Neuronal stem cell (in vitro differentiated cells): Measurements from ENCODE around the gene WDR12.
"Not testable (repeated sequence)": the region's sequence is repeated elsewhere in the genome, so short reads cannot be mapped to it uniquely, and the experiment has no call there.

ENCODE experiments used
- DNase-seq: peaks from one replicate; pipeline ENCODE4 v3.0.0-alpha.2; 2013; ENCODE audit warnings: low spot score
- H2AFZ ChIP-seq: one replicate; pipeline ENCODE4 v1.6.1; 2013; ENCODE audit warnings: mild to moderate bottlenecking, low read length, inconsistent platforms
- H2AK5ac ChIP-seq: 2 replicates; pipeline ENCODE4 v1.6.1; 2013; ENCODE audit warnings: low read depth, mild to moderate bottlenecking, inconsistent platforms, low read length, moderate library complexity, mixed read lengths
- H2BK120ac ChIP-seq: 2 replicates; pipeline ENCODE4 v1.6.1; 2013; ENCODE audit warnings: low read depth, mild to moderate bottlenecking, inconsistent platforms, low read length, moderate library complexity, mixed read lengths
- H2BK12ac ChIP-seq: one replicate; pipeline ENCODE4 v1.6.1; 2013; ENCODE audit warnings: low read length, inconsistent platforms
- H2BK15ac ChIP-seq: 2 replicates; pipeline ENCODE4 v1.6.1; 2013; ENCODE audit warnings: mild to moderate bottlenecking, low read length, inconsistent platforms, mixed read lengths
- H2BK5ac ChIP-seq: one replicate; pipeline ENCODE4 v1.6.1; 2013; ENCODE audit warnings: inconsistent platforms, mild to moderate bottlenecking, low read length, moderate library complexity
- H3K14ac ChIP-seq: one replicate; pipeline ENCODE4 v1.6.1; 2013; ENCODE audit warnings: low read length, inconsistent platforms
- H3K18ac ChIP-seq: 2 replicates; pipeline ENCODE4 v1.6.1; 2013; ENCODE audit warnings: low read length, inconsistent platforms
- H3K23ac ChIP-seq: 2 replicates; pipeline ENCODE4 v1.6.1; 2013; ENCODE audit warnings: low read depth, mild to moderate bottlenecking, mixed read lengths, low read length, inconsistent platforms; ENCODE audit not compliant: poor library complexity
- H3K27ac ChIP-seq: replicated peaks from 3 replicates; pipeline ENCODE4 v1.5.1; 2013; ENCODE audit warnings: low read length, inconsistent platforms
- H3K27me3 ChIP-seq, 3 experiments: 2 replicates each; pipeline ENCODE4 v1.6.1; 2013; ENCODE audit warnings: low read length in 3 of 3, mild to moderate bottlenecking in 2 of 3, inconsistent platforms in 1 of 3, low read depth in 1 of 3, mixed read lengths in 1 of 3, moderate library complexity in 1 of 3; ENCODE audit not compliant: control insufficient read depth in 3 of 3, insufficient read depth in 3 of 3
- H3K36me3 ChIP-seq, 2 donors: replicated peaks in 1 of 2; 2 replicates each; pipeline ENCODE4 v1.6.1; 2013; ENCODE audit warnings: low read length in 2 of 2; ENCODE audit not compliant: control insufficient read depth in 2 of 2, insufficient read depth in 2 of 2
- H3K4ac ChIP-seq: 2 replicates; pipeline ENCODE4 v1.6.1; 2013; ENCODE audit warnings: inconsistent platforms, mild to moderate bottlenecking, low read length, moderate library complexity
- H3K4me1 ChIP-seq, 2 donors: 1 replicate in 1 of 2; 2 replicates in 1 of 2; pipeline ENCODE4 v1.6.1; 2013; ENCODE audit warnings: low read length in 2 of 2, low read depth in 1 of 2; ENCODE audit not compliant: control insufficient read depth in 2 of 2, insufficient read depth in 1 of 2
- H3K4me2 ChIP-seq: one replicate; pipeline ENCODE4 v1.6.1; 2013; ENCODE audit warnings: mild to moderate bottlenecking, low read length, inconsistent platforms; ENCODE audit not compliant: insufficient read depth, poor library complexity, severe bottlenecking
- H3K4me3 ChIP-seq, 2 donors: 2 replicates each; pipeline ENCODE4 v1.5.1; 2013; ENCODE audit warnings: low read length in 2 of 2, mild to moderate bottlenecking in 2 of 2, inconsistent platforms in 1 of 2, moderate library complexity in 1 of 2
- H3K79me1 ChIP-seq: one replicate; pipeline ENCODE4 v1.6.1; 2013; ENCODE audit warnings: low read depth, mild to moderate bottlenecking, inconsistent platforms, low read length, moderate library complexity
- H3K9ac ChIP-seq: one replicate; pipeline ENCODE4 v1.6.1; 2013; ENCODE audit warnings: mild to moderate bottlenecking, low read depth, low read length, inconsistent platforms; ENCODE audit not compliant: poor library complexity
- H3K9me3 ChIP-seq, 2 donors: replicated peaks in 1 of 2; 2 replicates each; pipeline versions ENCODE3 to v1.6.1; 2013; ENCODE audit warnings: low read length in 2 of 2, mild to moderate bottlenecking in 2 of 2, inconsistent platforms in 1 of 2, low read depth in 1 of 2, mixed read lengths in 1 of 2, moderate library complexity in 1 of 2; ENCODE audit not compliant: control insufficient read depth in 2 of 2, insufficient read depth in 1 of 2
- H4K8ac ChIP-seq: one replicate; pipeline ENCODE4 v1.6.1; 2013; ENCODE audit warnings: low read depth, mild to moderate bottlenecking, inconsistent platforms, low read length, moderate library complexity
- H4K91ac ChIP-seq: one replicate; pipeline ENCODE4 v1.6.1; 2013; ENCODE audit warnings: low read length, low read depth, mild to moderate bottlenecking, inconsistent platforms; ENCODE audit not compliant: poor library complexity
- WGBS, 2 donors: extraction: QIAGEN DNeasy Blood & Tissue Kit; methylation state at CpG; one replicate each; pipeline ENCODE4 v1.1.7; 2013; ENCODE audit warnings: missing lambda C conversion rate in 2 of 2, mixed read lengths in 1 of 2; ENCODE audit not compliant: insufficient read length in 2 of 2, insufficient replicate concordance in 1 of 2; ENCODE audit errors: extremely low coverage in 2 of 2; 5-methylcytosine and 5-hydroxymethylcytosine counted together

WDR12 gene

DNA sequence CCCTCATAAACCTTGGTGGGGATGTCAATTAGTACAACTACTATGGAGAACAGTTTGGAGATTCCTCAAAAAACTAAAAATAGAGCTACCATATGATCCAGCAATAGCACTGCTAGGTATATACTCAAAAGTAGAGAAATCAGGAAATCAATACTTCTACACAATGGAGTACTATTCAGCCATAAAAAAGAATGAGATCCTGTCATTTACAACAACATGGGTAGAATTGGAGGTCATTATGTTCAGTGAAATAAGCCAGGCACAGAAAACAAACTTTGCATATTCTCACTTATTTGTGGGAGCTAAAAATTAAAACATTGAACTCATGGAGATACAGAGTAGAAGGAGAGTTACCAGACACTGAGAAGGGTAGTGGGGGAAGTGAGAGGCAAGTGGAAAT is 6.0 kb downstream of the WDR12 start:
- H3K36me3 ChIP-seq = peaks cover 2 to 58% of the 10 kb centered on the region in 2 donors
- not testable (repeated sequence) for H3K4me3 ChIP-seq, H3K4ac ChIP-seq, H2AFZ ChIP-seq, H3K79me1 ChIP-seq, H2BK12ac ChIP-seq, H2AK5ac ChIP-seq, H3K4me1 ChIP-seq, H3K18ac ChIP-seq, H3K27me3 ChIP-seq, H3K27ac ChIP-seq, H3K23ac ChIP-seq, DNase-seq, H2BK5ac ChIP-seq, H2BK15ac ChIP-seq, H4K91ac ChIP-seq, H3K4me2 ChIP-seq, H3K14ac ChIP-seq, H2BK120ac ChIP-seq, H4K8ac ChIP-seq, H3K9ac ChIP-seq
- H3K9me3 ChIP-seq = peaks cover 0 to 22% of the 10 kb centered on the region in 2 donors

DNA sequence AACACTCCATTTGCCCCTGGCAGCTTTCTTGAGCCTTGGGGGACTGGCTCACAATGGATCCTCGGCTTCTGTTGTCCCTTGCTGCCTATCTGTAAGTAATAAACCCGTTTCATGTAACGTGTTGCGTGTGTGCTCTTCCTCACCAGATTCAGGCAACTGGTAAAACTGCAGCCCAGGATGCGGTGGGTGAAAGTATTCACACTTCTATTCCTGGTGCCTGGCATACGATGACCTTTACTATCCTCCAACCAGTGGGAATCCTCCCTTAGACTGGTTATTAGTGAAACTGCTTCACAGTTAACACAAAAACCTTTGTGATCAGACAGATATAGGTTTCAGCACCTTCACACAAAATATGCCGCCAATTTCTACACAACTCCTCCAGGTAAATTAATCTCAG is 26.3 kb downstream of the WDR12 start:
- DNase-seq = no peak
- Histone ChIP-seq H3K14ac (no peak overlapping the region), H3K27me3 (no peaks in the 10 kb centered on the region), H2AK5ac (no peak overlapping the region), H3K9me3 (no peaks in the 10 kb centered on the region), H3K4me3 (no peak overlapping the region), H2BK120ac (no peak overlapping the region), H2BK12ac (no peak overlapping the region), H2BK15ac (no peak overlapping the region), H3K36me3 (peaks cover 8 to 94% of the 10 kb centered on the region in 2 donors), H3K4ac (no peak overlapping the region), H3K4me2 (no peak overlapping the region), H2BK5ac (no peak overlapping the region), H3K18ac (no peak overlapping the region), H3K23ac (no peak overlapping the region), H3K4me1 (no peaks in the 10 kb centered on the region), H3K79me1 (peaks cover 2% of the 10 kb centered on the region), H4K8ac (no peak overlapping the region), H2AFZ (no peak overlapping the region), H4K91ac (no peak overlapping the region), H3K9ac (no peak overlapping the region), H3K27ac (no peak overlapping the region)
- no CpG with 5 or more reads among the region's 7 CpGs for WGBS, 2 donors

DNA sequence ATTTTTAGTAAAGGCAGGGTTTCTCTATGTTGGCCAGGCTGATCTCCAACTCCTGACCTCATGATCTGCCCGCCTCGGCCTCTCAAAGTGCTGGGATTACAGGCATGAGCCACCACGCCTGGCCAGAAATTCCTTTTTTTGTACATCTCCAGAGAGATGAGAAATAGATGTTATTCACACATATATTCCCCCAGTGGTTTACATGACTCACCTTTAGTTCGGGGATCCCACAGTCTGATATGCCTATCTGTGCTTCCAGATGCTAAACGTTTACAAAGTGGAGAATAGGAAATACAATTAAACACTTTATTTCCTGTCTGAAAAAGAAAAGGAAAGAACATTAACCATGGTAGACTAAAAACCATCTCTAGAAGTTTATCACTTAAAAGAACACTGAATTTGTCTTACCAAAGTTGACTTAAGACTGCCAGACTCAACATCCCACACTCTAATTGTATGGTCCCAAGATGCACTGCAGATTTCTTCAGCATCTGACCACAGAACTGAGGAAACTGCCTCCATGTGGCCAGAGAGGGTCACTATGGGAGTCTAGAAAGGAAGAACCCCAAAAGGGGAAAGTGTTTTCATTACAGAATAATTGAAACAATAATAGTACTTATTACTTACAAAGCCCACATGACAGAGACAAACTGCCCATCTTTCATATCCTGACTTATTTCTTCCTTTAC is 27.3 kb downstream of the WDR12 start:
- Histone ChIP-seq H3K4ac (no peak overlapping the region), H2BK5ac (no peak overlapping the region), H2BK15ac (no peak overlapping the region), H3K4me3 (no peak overlapping the region), H3K79me1 (no peaks in the 10 kb centered on the region), H3K4me1 (no peaks in the 10 kb centered on the region), H3K9me3 (no peaks in the 10 kb centered on the region), H3K18ac (no peak overlapping the region), H3K23ac (no peak overlapping the region), H4K8ac (no peak overlapping the region), H2BK120ac (no peak overlapping the region), H4K91ac (no peak overlapping the region), H3K27me3 (no peaks in the 10 kb centered on the region), H2AFZ (no peak overlapping the region), H3K14ac (no peak overlapping the region), H2BK12ac (no peak overlapping the region), H3K9ac (no peak overlapping the region), H3K27ac (no peak overlapping the region), H3K4me2 (no peak overlapping the region), H2AK5ac (no peak overlapping the region), H3K36me3 (peaks cover 8 to 94% of the 10 kb centered on the region in 2 donors)
- WGBS, 2 donors = no CpG with 5 or more reads among the region's 5 CpGs
- no peak for DNase-seq

GRCh38 chr2:202881570-202881969 is 29.9 kb downstream of the WDR12 start:
- no peak overlapping the region for H2AFZ ChIP-seq
- no peaks in the 10 kb centered on the region for H3K4me1 ChIP-seq
- H3K4me3 ChIP-seq = no peak overlapping the region
- no peak overlapping the region for H3K9ac ChIP-seq
- no peak overlapping the region for H3K4me2 ChIP-seq
- no peak overlapping the region for H3K14ac ChIP-seq
- H3K4ac ChIP-seq = no peak overlapping the region
- no peak overlapping the region for H2AK5ac ChIP-seq
- no peaks in the 10 kb centered on the region for H3K9me3 ChIP-seq
- no peak overlapping the region for H4K91ac ChIP-seq
- no peak overlapping the region for H4K8ac ChIP-seq
- H3K27me3 ChIP-seq = no peaks in the 10 kb centered on the region
- H2BK120ac ChIP-seq = no peak overlapping the region
- peaks cover 8 to 81% of the 10 kb centered on the region in 2 donors for H3K36me3 ChIP-seq
- H2BK15ac ChIP-seq = no peak overlapping the region
- no peak for DNase-seq
- H2BK12ac ChIP-seq = no peak overlapping the region
- H3K23ac ChIP-seq = no peak overlapping the region
- no peak overlapping the region for H3K27ac ChIP-seq
- no peaks in the 10 kb centered on the region for H3K79me1 ChIP-seq
- WGBS, 2 donors = no CpG with 5 or more reads among the region's 4 CpGs
- no peak overlapping the region for H2BK5ac ChIP-seq
- no peak overlapping the region for H3K18ac ChIP-seq
